Measurements from ENCODE around the gene MYO1E.

MYO1E gene

DNA sequence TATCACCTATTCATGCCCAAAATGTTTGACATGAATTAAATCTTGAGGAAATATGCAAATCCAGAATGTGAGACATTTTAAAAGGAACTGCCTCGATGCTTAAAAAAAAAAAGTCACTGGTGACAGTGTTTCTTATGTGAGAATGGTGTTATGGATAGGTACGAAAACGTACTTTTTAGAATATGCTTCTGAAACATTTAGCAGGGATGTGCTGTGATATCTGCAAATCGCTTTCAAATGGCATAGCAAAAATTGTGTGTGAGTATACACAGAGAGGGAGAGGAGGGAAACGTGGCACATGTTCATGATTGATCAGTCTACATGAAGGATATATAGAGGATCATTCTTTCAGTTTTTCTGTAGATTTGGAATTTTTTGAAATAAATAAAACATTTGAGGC is 251.7 kb downstream of the MYO1E start:
- DNase-seq: no peak

DNA sequence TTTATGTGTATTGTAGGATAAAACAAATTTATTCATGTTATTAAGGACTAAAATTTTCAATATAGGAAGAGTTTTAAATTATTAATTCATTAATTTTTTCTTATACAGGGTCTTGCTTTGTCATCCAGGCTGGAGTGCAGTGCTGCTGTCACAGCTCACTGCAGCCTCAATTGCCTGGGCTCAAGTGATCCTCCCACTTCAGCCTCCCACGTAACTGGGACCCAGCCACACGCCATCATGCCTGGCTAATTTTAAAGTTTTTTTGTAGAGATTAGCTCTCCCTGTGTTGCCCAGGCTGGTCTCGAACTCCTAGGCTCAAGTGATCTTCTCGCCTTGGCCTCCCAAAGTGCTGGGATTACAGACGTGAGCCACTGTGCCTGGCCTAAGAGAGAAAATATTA is 253.0 kb downstream of the MYO1E start:
- no peak for DNase-seq

DNA sequence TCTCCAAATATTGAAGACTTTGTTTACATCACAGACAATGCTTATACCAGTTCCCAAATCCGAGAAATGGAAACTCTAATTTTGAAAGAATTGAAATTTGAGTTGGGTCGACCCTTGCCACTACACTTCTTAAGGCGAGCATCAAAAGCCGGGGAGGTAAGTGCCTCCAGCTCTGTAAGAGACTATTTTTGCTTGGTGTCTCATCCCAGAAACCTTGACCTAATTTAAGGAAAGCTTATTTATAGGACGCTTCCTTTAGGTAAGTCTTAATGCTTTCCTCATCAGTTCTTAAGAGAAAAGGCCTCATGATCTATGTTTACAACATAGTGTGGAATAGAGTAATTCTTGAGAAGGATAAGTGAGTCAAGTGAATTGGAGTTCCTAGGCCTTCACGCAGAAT is 255.9 kb downstream of the MYO1E start:
- DNase-seq: no peak

DNA sequence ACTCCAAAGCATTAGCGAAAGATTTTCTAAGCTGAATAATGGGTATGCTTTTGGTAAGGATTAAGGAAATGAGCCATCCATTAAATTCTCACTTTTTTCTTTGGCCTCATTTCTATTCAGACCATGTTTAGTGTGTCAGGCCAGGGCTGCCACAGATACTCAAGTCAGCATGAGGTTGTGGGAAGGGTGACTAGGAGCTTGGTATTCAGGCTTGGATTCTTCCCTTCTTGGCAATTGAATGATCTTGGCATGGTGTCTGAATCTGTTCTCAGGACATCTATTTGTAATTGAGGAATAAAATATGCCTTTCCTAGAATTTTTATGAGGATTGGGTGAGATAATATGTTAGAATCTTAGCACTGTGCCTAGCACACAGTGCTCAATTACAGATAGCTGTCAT is 256.5 kb downstream of the MYO1E start:
- no peak for DNase-seq

DNA sequence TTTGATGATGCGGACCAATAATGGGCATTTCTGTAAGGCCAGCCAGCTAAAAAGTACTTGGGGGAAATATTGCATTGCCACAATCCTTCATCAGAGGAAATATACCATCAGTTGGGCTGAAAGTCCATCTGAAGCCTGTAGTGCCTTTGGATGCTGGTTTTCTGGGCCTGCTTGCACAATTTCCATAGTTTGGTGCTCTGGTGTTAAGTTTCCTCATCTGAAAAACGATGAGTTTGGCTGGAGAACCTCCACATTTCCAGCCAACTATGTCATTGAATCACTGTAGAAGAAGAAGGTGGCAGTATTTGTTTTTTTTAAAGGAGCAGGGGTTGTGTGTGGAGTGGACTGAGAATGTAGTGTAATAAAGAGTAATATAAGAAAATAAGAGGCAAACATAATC is 257.6 kb downstream of the MYO1E start:
- no peak for DNase-seq

DNA sequence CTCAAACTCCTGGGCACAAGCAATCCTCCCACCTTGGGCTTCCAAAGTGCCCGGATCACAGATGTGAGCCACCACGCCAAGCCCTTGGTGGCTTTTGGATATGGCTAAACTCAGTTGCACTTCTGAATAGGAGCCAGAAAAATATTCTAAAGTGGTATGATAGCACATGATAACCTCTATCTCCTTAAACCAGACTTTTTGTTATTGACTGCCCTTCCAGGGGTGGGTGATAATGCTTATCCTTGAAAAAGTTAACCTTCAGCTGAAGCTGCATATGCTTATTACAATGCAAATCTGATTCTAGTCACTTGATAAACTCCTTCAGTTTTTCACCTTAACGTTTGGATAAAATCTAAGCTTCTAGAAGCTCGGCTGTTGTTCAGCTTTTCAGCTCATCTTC is 261.4 kb downstream of the MYO1E start:
- no peak for DNase-seq

DNA sequence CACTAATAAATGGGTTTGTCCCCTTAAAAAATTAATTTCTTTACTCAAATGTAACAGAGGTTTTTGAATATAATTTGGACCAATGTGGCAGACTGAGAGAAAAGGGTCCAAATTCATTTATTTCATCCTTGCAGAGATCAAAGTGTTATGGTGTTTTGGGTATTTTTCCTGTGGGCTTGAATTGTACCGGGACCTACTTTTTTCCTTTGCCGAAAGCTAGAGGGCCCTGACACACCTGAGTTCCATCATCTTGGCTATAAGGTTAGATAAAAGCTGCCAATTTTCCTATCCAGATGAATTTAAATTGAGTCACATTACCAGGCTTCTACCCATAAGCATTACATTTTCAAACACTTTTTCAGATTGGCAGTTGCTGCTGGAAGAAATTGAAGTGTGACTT is 266.8 kb downstream of the MYO1E start:
- DNase-seq: no peak

DNA sequence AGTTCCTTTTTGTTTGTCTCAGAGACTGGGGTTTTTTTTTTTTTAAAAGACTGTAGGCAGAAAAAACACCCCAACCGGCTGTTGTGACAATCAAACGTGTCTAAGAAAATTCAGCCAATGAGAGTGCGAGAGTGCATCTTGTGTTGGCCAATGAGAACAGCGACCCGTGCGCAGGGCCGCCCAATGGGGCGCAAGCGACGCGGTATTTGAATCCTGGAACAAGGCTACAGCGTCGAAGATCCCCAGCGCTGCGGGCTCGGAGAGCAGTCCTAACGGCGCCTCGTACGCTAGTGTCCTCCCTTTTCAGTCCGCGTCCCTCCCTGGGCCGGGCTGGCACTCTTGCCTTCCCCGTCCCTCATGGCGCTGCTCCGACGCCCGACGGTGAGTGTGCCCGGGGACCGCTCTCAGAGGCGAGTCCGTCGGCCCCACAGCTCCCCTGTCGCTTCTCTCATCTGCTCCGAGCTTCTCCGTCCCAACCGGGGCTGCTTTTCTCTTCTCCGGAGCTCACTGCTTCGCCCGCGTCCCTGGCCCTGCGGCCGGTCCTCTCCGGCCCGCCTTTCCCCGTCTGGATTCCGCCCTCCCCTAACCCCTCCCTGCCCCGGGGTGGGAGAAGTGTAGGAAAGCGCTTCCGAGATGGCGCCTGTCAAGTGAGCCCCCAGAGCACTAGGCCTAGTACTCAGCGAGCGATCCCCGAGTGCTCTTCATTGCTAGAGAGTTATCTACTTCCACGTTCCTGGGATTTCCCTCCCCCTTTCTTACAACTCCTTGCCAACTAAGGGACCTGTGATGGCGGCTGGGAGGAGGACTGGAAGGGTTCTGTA is 267.5 kb downstream of the MYO1E start, which contains the start of gene CCNB2:
CCNB2 (plus strand) TSS at position 235 of the 821 bp plus-strand sequence; CDS start at position 358, 123 bp downstream.
- DNase-seq: peak; percentile 59

DNA sequence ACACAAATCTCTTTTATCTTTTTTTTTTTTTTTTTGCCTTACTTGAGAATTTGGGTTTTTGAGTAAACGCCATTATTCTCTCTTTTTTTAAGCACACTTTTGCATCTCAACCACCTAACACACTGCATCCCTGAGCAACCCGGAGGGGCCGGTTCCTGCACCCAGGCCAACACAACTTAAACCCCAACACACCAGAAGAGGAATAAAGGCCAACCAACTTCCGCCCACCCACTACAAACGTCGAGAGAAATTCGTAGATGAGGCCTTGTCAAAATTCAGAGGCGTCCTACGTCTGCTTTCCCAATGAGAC is 268.1 kb downstream of the MYO1E start:
- no peak for DNase-seq

DNA sequence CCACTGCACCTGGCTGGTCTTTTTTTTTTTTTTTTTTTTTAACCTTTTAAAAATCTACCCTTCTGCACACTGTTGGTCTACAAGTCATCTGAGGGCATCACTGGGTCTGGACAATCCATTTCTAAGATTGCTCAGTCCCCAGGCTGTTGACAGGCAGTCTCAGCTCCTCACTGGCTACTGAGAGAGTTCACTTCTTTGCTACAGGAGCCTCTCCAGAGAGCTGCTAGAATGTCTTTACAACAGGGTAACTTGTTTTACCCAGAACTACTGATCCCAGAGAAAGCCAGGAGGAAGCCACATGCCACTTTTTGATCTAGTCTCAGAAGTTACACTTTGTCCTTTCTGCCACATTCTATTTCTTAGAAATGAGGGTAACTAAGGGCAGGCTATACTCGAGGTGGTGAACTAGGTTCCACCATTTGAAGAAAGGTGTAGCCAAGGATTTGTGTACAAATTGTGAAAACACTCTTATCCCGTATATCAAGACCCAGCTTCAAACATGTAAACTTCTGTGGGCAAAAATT is 273.4 kb downstream of the MYO1E start:
- DNase-seq: no peak

DNA sequence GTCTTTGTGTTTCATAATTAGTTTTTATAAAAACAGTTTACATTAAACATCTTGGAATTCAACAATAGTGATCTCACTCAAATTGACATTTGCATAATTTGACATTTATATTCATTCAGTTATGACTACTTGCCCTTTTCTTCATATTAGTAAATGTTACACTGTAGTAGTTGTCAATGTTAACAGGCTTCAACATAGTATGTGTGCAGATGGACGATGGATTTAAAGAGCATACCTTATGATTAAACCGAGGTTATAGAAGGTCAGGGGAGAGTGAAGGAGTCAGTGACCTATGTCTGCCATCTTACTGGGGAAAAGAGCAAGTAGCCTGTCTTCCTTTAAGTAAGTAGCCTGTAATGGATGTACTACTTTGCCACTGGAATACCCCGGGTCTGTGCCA is 276.2 kb downstream of the MYO1E start:
- DNase-seq: no peak

DNA sequence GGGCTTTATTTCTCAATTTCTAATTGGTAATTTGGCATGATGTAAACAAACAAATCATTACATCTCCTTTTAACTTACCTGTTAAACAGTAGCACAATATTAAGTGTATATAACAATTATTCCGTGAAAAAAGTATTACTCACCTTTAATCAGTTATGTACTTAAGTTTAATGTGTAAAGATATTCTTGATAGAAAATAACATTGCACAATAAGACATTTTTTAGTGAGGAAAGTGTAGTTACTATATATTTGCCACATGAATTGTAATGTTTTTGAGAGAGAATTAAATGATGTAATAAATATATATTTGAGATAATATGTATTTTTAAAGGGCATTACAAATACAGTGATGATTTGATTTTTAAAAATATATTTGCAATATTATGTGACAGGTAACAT is 278.6 kb downstream of the MYO1E start:
- no peak for DNase-seq

DNA sequence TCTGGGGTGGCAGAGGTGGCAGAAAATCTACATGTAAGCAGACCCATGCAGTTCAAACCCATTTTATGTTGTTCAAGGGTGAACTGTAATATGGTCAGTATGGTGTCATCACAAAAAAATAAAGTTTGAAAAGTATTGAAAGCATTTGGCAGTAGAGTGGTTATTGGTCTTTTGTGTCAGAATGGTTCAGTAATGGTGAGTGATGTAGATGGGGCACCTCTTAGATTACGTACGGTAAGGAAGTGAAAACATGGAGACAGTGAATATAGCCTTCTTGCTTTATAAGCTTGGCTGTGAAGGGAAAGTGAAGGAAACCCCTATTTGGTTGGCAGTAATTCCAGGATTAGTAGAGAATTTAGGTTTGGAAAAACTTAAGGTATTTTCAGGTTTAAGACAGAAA is 284.9 kb downstream of the MYO1E start:
- DNase-seq: no peak

All from NCI-H2029 (cell line).